NCI-H128 (cell line): Measurements from ENCODE around the gene ZHX3.

ENCODE experiments used
- DNase-seq: peaks from one replicate; lab custom pipeline; 2025; ENCODE audit not compliant: unreplicated experiment; lab: John Stamatoyannopoulos, UW

Gene ZHX3

DNA sequence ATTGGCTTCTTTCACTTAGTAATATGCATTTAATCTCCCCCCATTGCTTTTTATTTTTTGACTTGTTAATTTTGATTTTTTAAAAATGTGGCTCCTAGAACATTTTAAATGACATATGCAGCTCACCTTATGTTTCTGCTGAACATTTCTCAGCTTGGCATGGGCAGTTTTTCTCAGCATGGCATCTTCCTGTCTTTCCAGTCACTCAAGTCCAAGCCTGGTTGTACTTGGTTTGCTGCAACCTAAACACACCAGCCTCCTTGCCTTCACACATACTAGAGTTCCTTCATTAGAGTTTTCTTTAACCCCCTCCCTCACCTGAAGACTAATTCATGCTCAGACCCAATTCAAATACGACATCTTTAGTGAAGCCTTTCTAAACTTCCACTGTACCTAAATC, 86.4 kb downstream of the ZHX3 start:
- DNase-seq: no peak

DNA sequence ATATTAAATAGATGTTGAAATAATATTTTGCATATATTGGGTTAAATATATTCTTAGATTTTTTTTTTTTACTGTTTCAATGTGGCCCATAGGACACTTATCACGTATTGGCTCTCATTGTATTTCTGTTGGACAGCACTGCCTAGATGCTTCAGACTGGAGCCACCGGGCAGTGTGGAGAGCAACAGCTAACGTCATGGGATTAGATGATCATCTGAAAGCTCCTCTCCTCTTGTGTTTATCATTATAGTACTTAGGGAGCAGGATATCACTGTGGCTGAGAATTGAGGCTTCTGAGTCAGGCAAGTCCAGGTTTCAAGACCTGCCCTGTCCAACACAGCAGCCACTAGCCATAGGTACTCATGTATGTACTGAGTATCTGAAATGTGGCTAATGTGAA, 87.4 kb downstream of the ZHX3 start:
- DNase-seq: no peak

- no peak for DNase-seq
These were observed 88.3 kb downstream of the ZHX3 start for GRCh38 chr20:41229259-41229658.

DNA sequence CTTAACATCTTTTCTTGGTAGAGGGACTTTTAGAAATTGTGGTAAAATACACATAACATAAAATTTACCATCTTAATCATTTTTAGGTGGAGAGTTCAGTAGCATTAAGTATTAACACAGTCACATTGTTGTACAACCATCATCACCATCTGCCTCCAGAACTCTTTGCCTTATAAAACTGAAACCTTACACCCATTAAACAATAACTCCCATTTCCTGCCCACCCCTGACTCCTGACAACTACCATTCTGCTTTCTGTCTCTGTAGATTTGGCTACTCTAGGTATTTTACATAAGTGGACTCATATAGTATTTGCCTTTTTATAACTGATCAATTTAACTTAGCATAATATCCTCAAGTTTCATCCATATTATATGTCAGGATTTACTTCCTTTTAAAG, 88.7 kb downstream of the ZHX3 start:
- DNase-seq: no peak

DNA sequence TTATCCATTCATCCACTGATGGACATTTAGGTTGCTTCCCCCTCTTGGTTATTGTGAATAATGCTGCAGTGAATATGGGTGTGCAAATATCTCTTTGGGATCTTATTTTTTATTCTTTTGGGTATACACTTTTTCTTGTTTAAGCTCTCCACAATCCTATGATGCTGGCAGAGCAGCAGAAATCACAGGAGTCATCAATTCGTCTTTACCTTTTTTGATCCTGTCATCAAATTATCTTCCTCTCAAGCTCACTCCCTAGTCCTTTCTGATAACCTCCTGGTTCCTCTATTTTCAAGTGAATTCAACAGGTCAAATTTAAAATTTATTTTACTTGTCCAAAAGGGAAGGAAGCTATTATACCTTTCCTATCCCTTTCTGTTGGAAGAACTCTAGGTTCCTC, 91.1 kb downstream of the ZHX3 start:
- DNase-seq: no peak

DNA sequence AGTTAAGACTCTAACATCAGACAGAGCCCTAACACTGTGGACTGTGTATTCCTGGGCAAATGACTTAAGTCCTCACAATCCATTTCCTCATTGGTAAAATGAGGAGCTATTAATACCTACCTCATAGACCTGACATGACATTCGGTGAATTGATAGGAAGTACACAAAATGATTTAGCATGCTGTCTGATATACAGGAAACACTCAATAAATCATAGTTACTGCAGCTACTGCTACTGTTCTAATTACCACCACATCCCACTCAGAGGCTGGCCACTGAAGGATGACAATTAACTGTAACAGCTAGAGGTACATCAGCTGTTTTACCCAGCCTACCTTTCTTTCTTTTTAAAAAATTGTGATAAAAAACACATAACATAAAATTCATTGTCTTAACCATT, 92.4 kb downstream of the ZHX3 start:
- no peak for DNase-seq

DNA sequence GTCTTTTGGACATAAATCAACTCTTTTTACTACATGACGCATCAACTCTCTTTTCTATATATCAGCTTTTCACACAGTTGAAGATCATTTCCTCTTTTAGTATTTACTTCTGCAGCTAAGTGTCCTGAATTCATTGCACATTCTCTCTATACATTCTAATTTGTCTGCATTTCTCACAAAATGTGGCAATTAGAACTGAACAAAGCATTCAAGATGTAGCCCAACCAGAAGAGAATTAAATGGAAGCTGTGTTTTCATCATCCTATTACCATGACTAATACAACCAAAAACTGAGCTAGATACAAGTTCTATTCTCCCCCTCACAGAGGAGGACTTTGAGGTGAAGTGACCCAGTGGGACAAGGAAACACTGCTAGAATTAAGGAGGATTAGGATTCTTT, 93.2 kb downstream of the ZHX3 start:
- DNase-seq: no peak

DNA sequence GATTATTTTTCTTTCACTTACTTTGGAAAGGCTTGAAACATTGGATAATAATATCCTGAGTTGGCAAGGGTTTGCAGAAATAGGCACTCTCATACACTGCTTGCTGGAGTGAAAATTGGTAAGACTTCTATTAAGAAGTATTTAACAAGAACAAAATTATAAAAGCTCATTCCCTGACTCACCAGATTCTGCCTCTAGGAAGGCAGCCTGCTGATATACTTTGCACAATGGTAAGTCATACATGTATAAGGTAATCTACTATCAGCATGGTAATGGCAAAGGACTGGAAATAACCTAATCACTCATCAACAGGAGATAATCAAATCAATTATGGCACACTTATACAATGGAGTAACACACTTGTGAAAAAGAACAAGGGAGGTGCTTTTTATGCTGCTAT, 94.4 kb downstream of the ZHX3 start:
- no peak for DNase-seq

DNA sequence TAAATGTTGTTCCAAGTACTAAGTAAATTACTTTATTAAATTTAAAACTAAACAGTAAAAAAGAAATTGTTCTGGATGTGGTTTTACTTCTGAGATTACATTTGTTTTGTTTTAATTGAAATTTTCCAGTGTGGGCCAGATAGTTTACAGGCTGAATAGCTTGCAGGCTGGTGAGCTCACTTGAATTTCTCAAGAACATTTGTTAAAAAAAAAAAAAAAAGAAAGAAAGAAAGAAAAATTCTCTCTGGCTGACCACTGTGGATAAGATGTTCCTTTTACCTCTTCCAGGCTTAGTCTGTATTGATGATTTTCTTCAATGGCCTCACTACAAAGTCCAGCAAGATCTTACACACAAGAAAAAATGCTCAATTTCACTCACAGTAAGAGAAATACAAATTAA, 94.8 kb downstream of the ZHX3 start:
- DNase-seq: no peak

DNA sequence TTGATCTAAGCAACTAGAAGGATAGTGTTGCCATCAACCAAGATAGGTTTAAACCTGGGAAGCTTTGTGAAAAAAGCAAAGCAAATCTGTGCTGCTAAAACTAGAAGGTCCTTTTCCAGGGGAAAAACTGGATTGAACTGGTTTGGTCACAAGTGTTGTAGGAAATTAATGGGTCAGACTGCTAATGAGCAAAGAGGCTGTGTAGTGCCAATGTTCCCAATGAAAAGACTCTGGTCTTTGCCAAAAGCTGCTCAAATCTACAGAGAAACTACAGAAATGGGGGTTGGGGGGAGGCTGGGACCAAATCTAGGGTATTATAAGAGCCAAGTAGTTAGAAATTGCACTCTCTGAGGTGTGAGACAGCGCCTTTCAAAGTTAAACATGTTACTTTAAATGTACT, 95.2 kb downstream of the ZHX3 start:
- no peak for DNase-seq

GRCh38 chr20:41221614-41222218, 95.8 kb downstream of the ZHX3 start:
- no peak for DNase-seq

- DNase-seq: no peak
These were observed 97.7 kb downstream of the ZHX3 start for GRCh38 chr20:41219824-41220223.

DNA sequence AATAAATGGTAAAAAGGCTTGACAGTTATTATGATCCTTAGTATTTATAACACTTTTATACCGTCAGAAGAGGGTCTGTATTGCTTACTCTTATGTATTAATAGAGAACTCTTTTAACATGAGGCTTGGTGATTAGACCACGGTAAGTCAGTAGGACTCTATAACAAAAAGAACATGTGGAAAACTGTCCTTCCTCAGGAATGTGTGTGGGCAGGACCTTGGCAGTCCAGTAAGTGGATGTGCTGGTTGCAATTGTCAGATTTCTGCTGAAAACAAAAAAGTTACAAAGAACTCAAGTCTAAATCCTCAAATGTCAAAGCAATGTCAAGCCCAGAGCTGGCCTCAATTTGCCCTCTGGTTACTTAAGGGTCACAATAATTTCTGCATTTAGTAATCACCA, 99.1 kb downstream of the ZHX3 start:
- DNase-seq: no peak

GRCh38 chr20:41217422-41217821, 100.1 kb downstream of the ZHX3 start:
- DNase-seq: no peak

GRCh38 chr20:41214666-41215065, 102.9 kb downstream of the ZHX3 start:
- DNase-seq: no peak

DNA sequence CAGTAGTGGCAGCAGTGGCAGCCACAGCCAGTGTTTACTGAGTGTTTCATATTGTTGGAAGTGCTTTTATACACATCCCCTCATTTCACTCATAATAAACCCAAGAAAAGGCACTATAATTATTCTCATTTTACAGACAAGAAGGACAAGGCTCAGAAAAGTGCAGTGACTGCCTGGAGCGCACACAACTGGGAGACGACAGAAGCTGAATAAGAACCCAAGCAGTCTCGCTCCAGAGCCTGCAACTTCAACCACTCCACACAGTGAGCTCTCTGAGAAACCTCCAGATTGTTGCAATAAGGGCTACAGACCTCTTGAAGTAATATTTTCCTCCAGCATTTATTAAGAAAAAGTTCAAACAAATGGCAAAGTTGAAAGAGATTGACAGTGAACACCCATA, 103.3 kb downstream of the ZHX3 start:
- DNase-seq: no peak

GRCh38 chr20:41213150-41213820, 104.2 kb downstream of the ZHX3 start:
- DNase-seq: no peak

GRCh38 chr20:41205313-41205712, 112.2 kb downstream of the ZHX3 start:
- no peak for DNase-seq

DNA sequence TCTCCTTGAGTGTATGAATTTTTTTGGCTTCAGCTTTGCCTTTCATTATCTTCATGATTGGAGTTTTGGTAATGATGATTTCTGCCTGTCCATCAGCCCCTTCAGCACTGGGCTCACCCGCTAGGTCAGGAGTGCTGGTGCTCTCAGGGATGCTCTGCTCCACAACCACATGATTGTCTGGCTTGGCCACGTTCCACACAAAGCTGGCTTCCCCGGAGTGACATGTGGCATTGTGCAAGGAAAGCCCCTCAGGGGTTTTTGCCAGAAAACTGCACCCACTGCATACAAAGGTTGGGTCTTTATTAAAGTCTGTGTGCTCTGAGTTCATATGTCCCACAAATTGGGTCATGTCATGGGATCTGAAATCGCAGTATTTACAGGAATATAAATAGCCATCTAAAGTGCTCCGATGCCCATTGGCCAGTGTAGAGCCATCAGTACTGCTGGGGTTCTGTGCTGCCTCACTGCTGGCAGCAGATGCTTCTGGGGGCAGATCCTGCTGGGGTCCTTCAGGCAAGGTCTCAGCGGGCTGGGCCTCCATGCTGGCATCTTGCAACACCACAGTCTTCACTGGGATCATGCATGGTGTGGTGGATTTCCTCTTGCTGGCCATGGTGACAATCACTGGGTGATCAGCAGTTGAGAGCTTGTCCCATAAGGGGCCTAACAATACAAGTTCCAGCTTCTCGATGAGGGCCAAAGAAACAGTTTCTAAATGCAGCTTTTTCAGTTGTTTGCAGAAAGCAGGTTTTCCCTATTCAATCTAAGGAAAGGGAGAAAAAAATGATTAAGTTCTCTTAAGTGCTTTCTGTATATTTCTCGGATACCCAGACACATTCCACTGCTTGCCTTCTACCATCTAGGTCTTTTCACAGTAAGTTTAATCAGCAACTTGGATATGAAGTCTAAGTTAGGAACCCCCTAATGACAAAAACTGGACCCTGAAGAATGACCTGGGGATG, 112.9 kb downstream of the ZHX3 start:
- DNase-seq: no peak

GRCh38 chr20:41203660-41204059, 113.9 kb downstream of the ZHX3 start:
- no peak for DNase-seq

DNA sequence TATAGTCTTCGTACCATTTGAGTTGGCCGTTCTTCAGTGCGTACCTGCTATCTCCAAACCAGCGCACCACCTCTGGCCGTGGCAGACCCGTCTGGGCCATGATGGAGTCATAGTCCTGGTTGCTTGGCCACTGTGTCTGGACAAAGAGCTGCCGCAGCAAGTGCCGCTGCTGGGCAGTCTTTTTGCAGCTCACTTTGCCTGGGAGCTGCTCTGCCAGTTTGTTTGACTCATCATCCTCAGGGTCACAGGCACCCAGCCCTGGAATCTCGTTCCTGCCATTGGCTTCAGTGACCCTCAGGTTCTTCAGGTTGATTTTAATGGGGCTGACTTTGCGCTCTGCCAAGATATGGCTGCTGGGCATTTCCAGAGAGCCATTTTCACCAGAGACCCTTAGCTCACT, 115.1 kb downstream of the ZHX3 start:
- no peak for DNase-seq

DNA sequence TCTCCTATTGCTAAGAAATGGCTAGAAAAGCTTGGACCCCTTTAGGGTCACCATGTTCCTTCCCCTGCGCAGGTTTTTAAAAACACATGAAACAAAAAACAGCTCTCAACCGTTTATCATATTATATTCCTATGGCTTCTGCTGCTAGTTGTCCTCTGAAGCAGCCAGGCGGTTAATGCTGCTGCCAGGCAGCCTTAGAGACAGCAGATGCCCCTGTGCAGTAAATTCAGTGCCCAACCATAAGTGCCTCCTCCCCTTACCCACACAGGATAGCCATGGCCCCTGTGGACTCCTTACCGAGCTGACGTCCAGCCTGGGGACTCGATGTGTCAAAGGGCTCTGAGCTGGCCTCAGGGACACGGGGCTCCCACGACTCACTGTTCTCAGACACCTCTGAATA, 115.8 kb downstream of the ZHX3 start:
- DNase-seq: no peak
